Measurements from ENCODE around the gene CTSD.

The CTSD gene

GRCh38 chr11:1746956-1747752 lies 16.6 kb downstream of the CTSD start:
- no peak for TF ChIP-seq CTCF (IDR thresholded peaks at IDR 0.05; ENCODE audit: low read depth, low read length)
- no peak overlapping the region for H3K4me3 ChIP-seq (ENCODE audit: low read depth, low read length)

- no peak for TF ChIP-seq CTCF (IDR thresholded peaks at IDR 0.05; ENCODE audit: low read depth, low read length)
These were observed 17.2 kb downstream of the CTSD start for GRCh38 chr11:1746511-1746931.

GRCh38 chr11:1745701-1746320 lies 17.9 kb downstream of the CTSD start:
- no peak for TF ChIP-seq CTCF (IDR thresholded peaks at IDR 0.05; ENCODE audit: low read depth, low read length)
- H3K4me3 ChIP-seq (ENCODE audit: low read depth, low read length) = no peak overlapping the region

More at GRCh38 chr11:1746511-1746931, 17.2 kb downstream of the CTSD start:
- no peak overlapping the region for H3K4me3 ChIP-seq (ENCODE audit: low read depth, low read length)

- no peak for TF ChIP-seq CTCF (IDR thresholded peaks at IDR 0.05; ENCODE audit: low read depth, low read length)
These were observed 18.6 kb downstream of the CTSD start for GRCh38 chr11:1744891-1745700.

GRCh38 chr11:1744137-1744886 lies 19.4 kb downstream of the CTSD start:
- H3K4me3 ChIP-seq (ENCODE audit: low read depth, low read length) = no peak overlapping the region
- TF ChIP-seq CTCF (IDR thresholded peaks at IDR 0.05; ENCODE audit: low read depth, low read length) = no peak

More at GRCh38 chr11:1744891-1745700, 18.6 kb downstream of the CTSD start:
- no peak overlapping the region for H3K4me3 ChIP-seq (ENCODE audit: low read depth, low read length)

- no peak overlapping the region for H3K4me3 ChIP-seq (ENCODE audit: low read depth, low read length)
- TF ChIP-seq CTCF (IDR thresholded peaks at IDR 0.05; ENCODE audit: low read depth, low read length) = no peak
These were observed 20.1 kb downstream of the CTSD start for GRCh38 chr11:1743585-1744136.
